Measurements from ENCODE around the gene PRKAR1B.

Gene PRKAR1B

DNA sequence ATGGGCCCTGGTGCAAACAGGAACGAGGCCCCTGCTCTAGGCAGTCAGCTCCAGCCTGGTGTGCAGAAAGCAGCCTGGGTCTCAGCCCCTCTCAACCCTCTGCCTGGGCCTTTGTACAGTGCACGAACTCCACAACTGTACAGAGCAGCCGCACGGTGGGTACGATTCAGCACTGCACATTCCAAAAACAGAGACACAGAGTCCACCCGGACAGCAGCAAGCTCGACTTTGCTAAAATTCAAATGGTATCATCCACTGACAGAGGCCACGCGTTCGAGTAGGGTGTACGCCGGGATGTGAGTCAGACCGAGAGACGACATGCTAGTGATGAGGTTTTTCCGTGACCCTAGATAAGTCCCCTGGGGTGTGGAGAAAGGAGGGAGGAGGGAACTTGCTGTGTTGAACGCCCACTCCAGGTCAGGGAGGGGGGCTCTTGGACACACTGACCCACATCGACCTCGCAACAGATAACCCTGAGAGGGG is 141.8 kb downstream of the PRKAR1B start:
- no peak for DNase-seq

DNA sequence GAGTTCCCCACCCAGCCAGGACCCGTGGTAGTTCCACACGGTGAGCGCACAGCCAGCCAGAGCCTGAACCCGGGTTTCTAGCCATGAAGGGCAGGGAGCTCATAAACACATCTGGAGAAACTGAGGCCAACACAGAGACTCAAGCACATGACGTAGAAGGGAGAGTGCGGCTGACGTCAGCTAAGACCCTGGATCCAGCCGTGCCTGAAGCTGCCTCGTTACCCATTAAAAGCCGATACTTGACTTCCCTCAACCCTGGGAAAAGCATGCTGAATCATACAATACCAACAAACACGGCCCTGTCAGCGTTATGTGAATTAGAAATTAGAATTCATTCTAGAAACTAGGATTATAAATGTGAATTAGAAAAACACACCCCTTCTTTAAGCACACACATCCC is 142.3 kb downstream of the PRKAR1B start:
- no peak for DNase-seq

DNA sequence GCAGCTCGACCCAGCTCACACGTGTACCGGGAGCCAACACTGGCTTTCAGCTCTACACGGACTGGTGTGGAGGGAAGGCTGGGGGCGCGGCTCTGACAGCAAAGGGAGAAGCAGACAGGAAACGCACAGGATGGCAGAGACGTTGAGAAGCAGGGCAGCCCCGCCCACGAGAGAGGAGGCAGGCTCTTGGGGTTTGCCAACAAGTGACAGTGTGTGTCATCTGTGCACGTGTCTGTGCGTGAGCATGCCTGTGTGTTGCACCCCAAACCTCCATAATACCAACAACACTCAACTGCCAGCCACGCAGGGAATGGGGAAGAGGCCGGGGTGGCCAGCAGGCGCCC is 143.0 kb downstream of the PRKAR1B start:
- no peak for DNase-seq

DNA sequence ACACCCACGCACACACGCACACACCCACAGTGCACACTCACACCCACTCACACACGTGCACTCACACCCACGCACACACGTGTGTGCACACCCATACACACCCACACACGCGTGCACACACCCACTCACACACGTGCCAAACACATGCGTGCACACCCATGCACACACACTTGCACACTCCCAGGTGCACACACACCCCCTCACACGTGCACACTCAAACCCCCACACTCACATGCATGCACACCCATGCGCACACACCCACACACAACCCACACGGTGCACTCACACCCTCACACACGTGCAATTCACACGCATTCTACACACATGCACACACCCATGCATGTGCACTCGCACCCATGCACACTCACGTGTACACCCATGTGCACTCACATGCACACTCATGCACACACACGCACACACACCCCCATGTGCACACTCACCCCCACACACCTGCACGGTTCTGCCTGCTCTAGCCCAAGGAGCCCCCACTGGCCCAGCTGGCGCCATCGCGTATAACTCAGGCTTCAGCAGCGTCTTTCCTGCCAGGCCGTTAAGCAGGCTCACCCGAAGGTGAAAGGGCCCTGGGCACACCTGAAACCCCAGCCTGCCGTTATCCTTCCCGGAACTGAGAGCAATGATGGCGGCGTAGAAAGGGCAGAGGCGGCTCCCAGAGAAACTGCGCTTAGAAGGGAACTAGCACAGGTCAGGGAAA is 143.5 kb downstream of the PRKAR1B start:
- DNase-seq: no peak

DNA sequence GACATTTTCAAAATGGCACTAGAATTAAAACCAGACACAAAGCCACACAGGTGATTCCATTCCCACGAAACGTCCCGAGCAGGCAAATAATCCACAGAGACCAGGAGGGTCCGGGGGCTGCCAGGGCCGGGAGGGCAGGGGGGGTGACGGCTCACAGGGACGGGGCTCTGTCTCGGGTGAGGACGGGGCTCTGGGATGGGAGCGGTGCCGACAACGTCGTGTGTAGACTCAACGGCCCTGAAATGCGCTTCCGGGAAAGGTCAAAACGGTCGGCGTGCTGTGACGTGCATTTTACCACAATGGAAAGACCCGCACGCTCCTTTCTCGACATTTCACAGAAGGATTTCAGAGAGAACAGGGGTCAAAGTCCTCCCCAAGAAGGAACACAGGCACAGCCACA is 144.2 kb downstream of the PRKAR1B start:
- DNase-seq: no peak

DNA sequence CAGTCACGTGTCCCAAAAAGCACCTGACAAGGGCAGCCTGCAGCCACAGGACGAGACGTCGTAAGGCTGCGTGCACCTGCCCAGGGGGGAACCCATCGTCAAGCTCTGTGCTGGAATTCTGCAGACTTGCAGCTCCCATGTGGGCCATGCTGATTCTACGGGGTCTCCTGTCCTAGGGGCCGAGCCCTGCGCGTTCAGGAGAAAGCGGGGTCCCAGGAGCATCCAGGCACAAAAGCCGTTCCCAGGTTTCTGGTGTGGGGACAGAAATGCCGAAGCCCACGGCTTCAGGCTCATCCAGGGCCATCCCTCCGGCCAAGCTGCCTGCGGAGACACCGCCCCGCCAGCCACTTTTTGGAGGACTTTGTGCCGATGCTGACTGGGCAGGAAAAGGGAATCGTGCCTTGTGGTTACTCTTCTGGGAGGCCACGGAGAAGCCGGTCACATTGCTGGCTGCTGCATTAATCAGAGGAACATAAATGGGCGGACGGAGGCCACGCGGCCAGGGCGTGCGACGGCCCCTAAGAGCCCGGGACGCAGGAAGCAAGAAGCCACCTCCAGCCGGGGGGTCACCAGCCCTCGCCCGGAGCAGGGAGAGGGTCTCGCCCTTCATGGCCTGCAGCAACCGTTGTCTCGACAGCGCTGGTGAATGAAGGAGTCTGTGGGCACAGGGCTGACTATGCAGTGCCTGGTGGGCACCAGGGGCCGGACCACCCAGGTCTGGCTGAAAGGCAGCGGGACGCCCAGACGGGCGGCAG is 144.8 kb downstream of the PRKAR1B start:
- no peak for DNase-seq

DNA sequence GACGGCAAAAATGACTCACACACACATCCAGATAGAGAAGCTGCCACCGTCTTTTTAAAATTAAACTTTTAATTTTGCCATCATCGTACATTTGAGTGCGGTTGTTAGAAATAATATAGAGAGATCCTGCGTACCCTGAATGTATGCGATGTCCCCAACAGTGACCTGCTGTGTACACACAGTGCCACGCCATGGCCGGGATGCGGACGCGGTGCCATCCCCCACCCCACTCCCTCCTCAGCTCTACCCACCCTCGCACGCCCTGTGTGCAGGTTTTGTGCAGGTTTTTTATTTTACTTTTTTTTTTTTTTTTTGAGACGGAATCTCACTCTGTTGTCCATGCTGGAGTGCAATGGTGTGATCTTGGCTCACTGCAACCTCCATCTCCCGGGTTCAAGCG is 148.7 kb downstream of the PRKAR1B start:
- DNase-seq: no peak

DNA sequence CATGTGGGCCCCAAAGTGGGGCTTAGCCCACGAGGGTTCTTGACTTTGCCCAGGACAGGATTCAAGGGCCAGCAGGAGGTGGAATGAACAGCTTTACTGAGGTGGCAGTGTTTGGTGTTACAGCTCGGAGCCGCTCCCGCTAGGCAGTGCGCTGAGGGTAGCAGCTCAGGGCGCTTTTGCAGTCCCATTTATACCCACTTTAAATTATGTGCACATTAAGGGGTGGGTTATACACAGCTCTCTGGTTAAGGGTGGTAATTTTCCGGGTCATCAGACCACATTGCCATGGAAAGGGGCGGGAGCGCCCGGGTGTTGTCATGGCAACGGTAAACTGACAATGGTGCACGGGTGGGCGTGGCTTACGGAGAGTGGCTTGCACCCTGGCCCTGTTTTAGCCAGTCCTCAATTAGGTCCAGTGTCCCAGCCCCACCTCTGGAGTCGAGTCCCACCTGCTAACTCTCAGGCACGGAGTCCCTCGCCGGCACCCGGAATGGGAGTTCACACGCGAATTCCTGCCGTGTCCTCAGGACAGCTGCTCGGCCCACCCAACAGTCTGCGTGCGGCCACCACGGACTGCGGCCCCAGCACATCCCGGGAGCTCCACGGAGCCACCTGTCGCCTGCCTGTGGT is 149.2 kb downstream of the PRKAR1B start:
- DNase-seq: no peak

DNA sequence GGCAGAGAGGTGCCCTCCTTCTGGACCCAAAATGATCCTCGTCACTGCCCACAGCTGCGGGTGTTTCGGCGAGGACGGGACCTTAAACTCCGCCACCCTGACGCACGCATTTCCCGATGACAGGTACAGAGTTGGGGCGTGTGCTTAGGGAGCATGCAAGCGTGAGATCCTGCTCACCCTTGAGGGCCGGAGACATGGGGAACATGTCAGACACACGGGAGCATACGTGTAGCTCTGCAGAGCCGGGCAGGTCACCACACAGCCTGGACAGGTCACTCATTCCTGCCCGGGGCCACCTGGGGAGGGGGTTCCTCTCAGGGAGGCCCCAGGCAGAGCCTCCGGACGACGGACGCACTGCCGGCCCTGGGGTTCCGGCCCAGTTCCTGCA is 149.8 kb downstream of the PRKAR1B start:
- DNase-seq: no peak

DNA sequence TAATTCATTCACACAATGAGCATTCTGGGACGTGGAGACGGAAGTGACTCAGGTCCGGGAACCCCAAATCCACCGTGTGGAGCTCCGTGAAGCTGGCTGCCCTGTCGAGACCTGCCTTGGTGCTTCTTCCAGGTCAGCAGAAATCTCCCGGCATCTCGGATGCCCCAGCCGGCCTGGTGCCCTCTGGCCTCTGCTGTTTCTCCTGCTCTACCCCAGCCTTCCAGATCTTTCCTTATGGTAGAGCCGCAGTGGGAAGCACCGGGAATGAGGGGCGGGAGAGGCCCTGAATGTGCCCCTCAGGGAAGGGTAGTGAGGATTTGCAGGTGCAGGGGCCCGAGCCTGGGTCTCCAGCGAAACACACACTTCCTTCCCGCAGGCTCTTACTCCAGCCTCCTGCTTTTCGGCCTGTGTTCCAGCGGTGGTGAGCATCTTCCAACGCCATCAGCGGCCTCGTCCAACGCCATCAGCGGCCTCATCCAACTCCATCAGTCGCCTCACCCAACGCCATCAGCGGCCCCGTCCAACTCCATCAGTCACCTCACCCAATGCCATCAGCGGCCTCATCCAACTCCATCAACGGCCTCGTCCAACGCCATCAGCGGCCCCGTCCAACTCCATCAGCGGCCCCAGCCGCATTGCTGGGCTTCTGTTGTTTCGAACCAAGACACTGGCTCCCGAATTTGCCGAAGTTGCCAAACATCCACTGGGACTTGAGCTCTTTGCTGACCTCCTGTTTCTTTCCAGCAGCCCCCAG is 150.4 kb downstream of the PRKAR1B start:
- DNase-seq: no peak

DNA sequence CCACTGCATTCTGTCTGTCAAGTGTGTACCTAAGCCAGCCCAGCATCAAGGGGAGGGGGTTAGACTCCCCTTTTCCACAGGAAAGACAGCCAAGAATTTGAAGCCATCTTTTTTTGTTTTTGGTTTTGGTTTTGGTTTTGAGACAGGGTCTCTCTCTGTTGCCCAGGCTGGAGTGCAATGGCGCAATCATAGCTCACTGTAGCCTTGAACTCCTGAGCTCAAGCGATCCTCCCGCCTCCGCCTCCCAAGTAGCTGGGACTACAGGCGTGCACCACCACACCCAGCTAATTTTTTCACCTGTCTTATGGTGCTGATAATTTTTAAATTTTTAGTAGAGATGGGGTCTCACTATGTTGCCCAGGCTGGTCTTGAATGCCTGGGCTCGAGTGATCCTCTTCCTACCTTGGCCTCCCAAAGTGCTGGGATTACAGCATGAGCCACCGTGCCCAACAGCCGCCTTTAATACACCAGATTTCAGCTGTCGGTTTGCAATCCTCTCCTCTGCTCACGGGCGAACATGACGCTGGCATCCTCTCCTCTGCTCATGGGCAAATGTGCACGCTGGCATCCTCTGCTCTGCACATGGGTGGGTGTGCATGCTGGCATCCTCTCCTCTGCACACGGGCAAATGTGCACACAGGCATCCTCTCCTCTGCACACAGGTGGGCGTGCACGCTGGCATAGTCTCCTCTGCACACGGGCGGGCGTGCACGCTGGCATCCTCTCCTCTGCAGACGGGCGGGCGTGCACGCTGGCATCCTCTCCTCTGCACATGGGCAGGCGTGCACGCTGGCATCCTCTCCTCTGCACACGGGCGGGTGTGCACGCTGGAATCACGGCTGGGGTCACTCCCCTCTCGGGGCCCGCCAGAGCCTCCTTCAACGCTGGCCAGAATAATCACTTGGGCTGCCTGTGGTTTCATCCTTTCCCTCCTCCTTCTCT is 151.4 kb downstream of the PRKAR1B start:
- no peak for DNase-seq

DNA sequence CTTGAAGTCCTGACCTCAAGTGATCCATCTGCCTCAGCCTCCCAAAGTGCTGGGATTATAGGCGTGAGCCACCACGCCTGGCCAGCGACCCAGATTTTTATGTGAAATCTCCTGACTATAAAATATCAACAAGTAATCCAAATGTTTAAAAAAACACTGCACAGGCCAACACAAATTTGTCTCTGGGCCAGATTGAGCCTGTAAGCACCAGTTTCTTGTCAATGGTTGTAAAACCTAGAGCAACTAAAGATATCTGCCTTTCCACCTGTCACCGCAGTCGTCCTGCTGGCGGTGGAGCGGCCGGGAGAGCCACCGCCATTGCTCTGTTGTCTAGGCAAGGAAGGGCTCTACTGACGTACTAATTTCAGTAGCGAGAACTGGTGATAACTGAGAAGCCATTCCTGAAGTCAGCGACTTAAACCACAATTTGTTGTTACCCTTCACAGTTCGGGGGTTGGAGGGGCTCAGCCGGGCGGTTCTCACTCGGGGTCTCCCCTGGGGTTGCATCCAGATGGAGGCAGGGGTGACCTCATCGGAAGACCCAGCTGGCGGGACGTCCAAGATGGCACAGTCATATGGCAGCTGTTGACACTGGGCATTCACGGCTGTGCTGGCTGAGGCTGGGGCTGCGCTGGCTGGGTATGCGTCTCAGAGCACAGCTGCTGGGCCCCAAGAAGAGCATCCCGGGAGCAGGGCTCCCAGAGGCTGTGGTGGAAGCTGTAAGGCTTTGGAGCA is 152.3 kb downstream of the PRKAR1B start:
- no peak for DNase-seq

DNA sequence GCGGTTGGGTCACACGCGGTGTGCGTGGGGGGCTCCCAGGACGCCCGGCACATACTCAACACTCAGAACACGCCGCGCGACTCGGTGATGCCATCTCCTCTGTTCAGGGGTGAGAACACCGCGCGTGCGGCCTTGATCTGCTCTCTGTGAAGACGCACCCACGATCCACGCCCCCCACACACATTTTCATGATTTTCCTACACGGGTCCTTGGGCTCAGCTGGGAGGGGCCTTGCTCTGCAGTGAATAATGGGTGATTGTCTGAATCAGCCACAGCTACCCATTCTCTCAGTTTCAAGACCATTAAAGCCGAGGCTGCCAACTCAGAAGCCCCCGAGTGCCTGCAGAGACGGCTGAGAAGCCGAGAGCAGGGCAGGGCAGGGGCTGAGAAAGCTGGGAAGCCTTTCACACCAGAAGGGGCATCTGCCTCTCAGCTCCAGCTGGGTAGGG is 153.1 kb downstream of the PRKAR1B start:
- DNase-seq: no peak

DNA sequence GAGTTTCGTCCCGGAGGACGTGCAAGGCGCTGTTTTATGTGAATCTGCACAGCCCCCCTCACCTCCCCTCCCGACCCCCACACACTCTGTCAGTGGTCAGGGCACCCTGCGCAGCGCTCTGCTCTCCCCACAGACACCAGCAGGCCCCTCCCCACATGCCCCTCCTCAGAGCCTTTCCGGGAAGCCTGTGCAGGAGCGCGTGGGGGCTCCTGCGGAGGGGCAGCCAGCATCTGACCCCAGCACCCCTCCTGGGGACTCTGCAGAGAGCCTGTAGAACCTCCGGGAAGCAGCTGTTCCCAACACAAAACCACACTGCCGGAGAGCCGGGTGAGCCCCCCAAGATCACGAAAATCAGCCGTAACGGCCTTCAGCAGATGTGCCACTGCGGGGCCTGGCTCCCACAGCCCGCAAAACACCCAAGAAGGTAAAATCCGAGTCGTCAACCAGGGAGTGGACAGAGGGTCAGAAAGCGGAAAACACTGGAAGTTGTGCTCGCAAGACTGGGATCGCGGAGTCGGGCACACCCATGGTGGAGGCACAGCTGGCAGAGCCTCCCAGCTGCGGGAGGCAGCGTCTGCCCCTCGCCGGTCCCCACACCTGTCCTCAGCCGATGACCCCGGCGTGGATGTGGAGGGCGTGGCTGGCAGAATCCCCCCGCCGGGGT is 153.7 kb downstream of the PRKAR1B start:
- no peak for DNase-seq

DNA sequence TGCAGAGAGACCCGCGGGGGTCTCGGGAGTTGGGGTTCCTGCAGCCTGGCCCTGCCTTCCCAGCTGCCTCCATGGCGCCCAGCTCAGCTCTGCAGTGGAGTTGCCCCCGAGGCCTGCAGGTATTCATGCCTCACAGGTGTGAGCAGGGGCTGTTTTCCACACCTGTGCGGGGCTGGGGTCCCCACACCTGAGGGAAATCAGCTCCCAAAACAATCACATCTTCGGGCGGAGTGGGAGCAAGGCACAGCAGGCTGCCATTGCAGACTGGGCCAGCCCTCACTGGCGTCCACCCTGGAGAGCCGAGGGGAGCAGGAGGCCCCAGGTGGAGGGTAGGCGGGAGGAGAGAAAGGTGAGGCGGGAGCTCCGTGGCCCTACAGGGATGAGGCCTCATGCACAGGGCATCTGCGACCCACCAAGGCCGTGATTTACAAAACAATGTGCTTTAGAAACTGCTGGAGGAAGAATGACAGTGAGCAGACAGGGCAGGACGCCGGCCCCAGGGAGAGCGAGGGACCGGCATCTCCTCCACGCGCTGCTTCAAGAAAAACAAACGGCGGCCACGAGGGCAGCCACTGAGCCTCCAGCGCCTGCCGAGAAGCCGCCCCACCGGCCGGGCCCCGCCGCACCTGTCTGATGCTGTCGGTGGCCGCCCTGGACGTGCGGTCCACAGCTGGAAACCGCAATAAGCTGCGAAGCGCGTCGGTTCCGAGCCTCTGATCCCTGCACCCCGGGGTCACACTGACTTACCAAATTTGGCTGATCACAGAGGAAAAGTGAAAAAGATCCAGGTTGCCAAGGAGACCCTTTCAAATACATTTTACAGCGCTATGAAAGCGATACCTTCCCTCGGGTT is 154.4 kb downstream of the PRKAR1B start:
- no peak for DNase-seq

DNA sequence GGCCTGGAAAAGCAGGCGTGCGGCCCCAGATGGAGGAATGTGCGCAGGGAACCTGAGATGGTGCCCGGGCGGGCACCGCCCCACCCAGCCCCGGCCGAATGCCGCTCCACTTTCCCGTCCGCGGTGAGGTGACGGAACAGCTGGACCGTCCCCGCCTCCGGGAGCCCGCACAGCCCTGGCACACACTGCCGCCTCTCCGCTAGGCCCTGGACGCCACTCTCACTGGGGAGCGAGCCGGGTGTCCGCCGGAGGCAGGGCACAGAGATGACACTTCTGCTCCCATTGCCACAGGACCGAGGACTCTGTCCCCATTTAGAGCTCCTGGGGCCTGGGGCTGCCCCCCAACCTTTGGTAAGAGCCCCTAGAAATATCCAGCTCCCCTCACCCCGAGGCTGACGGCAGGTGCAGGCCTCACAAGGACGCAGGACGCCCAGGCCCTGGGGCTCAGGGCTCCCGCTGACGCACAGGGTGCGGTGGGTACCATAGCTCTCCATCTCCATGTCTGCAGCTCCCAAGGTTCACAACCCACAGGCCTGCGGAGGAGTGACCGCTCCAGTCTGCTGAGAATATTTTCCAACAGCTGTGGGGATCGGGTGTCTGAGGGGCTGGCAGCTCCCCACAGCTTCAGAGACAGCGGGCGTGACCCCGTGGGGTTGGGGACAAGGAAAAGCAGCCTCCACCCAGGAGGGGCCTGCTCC is 155.2 kb downstream of the PRKAR1B start:
- no peak for DNase-seq

DNA sequence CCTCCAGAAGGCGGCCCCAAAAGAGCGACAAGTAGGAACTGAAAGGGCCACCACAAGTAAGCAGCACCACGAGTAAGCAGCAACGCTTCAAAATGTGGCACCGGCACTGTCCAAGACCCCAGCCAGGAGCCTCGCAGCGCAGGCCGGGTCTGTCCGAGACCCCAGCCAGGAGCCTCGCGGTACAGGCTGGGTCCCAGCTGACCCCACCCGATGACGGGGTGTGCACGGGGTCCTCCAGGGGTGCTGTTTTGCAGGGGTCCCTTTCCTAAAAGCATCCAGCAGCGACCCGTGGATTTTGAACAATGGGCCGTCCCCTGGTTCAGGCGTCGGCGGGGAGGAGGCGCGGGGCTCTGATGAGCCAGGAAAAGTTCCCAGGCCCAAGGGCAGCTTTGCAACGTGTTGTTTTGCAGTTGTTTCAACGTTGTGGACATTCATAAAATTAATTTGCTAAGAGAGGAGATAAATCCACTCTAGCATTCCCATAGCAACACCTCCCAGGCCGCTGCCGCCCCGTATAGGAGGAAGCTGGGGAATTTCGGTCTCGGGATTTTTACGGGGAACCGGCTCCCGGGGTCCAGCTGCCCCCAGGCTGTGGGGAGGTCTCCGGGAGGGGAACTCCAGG is 155.9 kb downstream of the PRKAR1B start:
- DNase-seq: no peak

DNA sequence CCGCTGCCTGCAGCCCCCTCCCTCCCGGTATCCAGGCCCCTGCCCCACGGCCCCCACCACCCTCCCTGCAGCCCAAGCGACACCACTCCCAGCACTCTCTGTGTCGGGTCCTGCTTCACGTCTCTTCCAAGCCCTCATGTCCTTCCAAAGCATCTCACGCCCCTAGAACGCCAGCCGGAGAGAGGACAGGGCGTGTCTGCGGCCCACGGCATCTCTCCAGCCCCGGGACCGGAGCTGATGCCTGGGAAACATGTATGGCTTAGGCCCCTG is 156.3 kb downstream of the PRKAR1B start:
- no peak for DNase-seq
